Choroid plexus epithelial cell (primary cell): Measurements from ENCODE around the gene BCDIN3D.

Source experiments
- DNase-seq: peaks from one replicate; pipeline ENCODE4 v3.0.0-alpha.2; 2010; ENCODE audit warnings: low read depth
- H3K4me3 ChIP-seq: 2 replicates; pipeline ENCODE4 v1.5.1; 2011; ENCODE audit warnings: low read depth, mild to moderate bottlenecking, control low read depth, low read length, moderate library complexity
- CTCF ChIP-seq: conservative IDR thresholded peaks from 2 replicates; pipeline ENCODE4 v1.5.1; 2011; ENCODE audit warnings: low read depth, mild to moderate bottlenecking, control low read depth, inconsistent platforms, low read length, moderate library complexity

Gene BCDIN3D

GRCh38 chr12:49813131-49813530, 29.8 kb downstream of the BCDIN3D start:
- DNase-seq: no peak
- TF ChIP-seq CTCF: no peak
- no peak overlapping the region for H3K4me3 ChIP-seq

GRCh38 chr12:49811961-49812401, 30.9 kb downstream of the BCDIN3D start:
- DNase-seq: no peak
- no peak overlapping the region for H3K4me3 ChIP-seq

GRCh38 chr12:49811136-49811535, 31.8 kb downstream of the BCDIN3D start:
- TF ChIP-seq CTCF: no peak
- no peak overlapping the region for H3K4me3 ChIP-seq
- no peak for DNase-seq

More at GRCh38 chr12:49811961-49812401, 30.9 kb downstream of the BCDIN3D start:
- TF ChIP-seq CTCF: no peak

GRCh38 chr12:49809906-49810389, 33.0 kb downstream of the BCDIN3D start:
- TF ChIP-seq CTCF: no peak
- no peak overlapping the region for H3K4me3 ChIP-seq
- DNase-seq: no peak

GRCh38 chr12:49809381-49809905, 33.5 kb downstream of the BCDIN3D start:
- DNase-seq: no peak
- TF ChIP-seq CTCF: no peak
- H3K4me3 ChIP-seq: no peak overlapping the region

- DNase-seq: peak; percentile 47
- no peak for TF ChIP-seq CTCF
- H3K4me3 ChIP-seq: no peak overlapping the region
These were observed 34.1 kb downstream of the BCDIN3D start for GRCh38 chr12:49808686-49809380.
